MCF 10A (cell line): ENCODE results near the gene DDAH2. TPM values are rescaled to one million over a fixed set of nuclear protein-coding genes. Genes with fewer than 3 reads are reported as not detected.

ENCODE experiments used
- BruUV-seq: library from RNA; stranded (reverse); fragments of 400-500 nt; replicated peaks from 2 replicates; lab custom pipeline; 2021; lab: Mats Ljungman, UMichigan
- CTCF ChIA-PET: fragments of 300-600 bp; sonication (Branson Sonifier 250); formaldehyde crosslinking; extraction: SDS; loops from one replicate; lab custom pipeline; 2021; ENCODE audit warnings: antibody characterized with exemption, inconsistent platforms; lab: Yijun Ruan, JAX
- POLR2A ChIA-PET: fragments of 300-600, 350-650 bp; sonication (Branson Sonifier 250); formaldehyde crosslinking; extraction: SDS; loops from one replicate; lab custom pipeline; 2020; ENCODE audit warnings: antibody characterized with exemption, inconsistent platforms; lab: Yijun Ruan, JAX
- DNase-seq: peaks from one replicate; pipeline ENCODE4 v3.0.0-alpha.2; 2018; ENCODE audit not compliant: unreplicated experiment
- H3K27ac Mint-ChIP-seq: one replicate; pipeline ENCODE4 v1.8.0; 2022; ENCODE audit warnings: mild to moderate bottlenecking, low read depth, mixed read lengths; ENCODE audit not compliant: unreplicated experiment
- H3K27me3 Mint-ChIP-seq: one replicate; pipeline ENCODE4 v1.8.0; 2022; ENCODE audit warnings: mixed read lengths; ENCODE audit not compliant: insufficient read depth, unreplicated experiment
- H3K36me3 Mint-ChIP-seq: one replicate; pipeline ENCODE4 v1.8.0; 2022; ENCODE audit warnings: mild to moderate bottlenecking, moderate library complexity, mixed read lengths; ENCODE audit not compliant: insufficient read depth, unreplicated experiment
- H3K4me1 Mint-ChIP-seq: one replicate; pipeline ENCODE4 v1.8.0; 2022; ENCODE audit warnings: mixed read lengths; ENCODE audit not compliant: insufficient read depth, unreplicated experiment
- H3K4me3 Mint-ChIP-seq: one replicate; pipeline ENCODE4 v1.8.0; 2022; ENCODE audit warnings: mild to moderate bottlenecking, moderate library complexity, mixed read lengths; ENCODE audit not compliant: unreplicated experiment
- H3K9me3 Mint-ChIP-seq: one replicate; pipeline ENCODE4 v1.8.0; 2022; ENCODE audit warnings: mixed read lengths; ENCODE audit not compliant: unreplicated experiment
- intact Hi-C: fragments of 100-400 bp; cut with micrococcal nuclease; formaldehyde crosslinking; loops from 2 replicates; pipeline ENCODE4 v1.14.1; 2022
- total RNA-seq: library from RNA; stranded (reverse); gene quantifications from 2 replicates; pipeline ENCODE4 v1.2.3, GENCODE V29; 2022
- TF ChIP-seq, protein P1 (sequence below): fragments of 200-600 bp; IDR thresholded peaks from one replicate; pipeline ENCODE4 v1.8.0; 2022; ENCODE audit warnings: antibody characterized with exemption, mild to moderate bottlenecking; ENCODE audit not compliant: unreplicated experiment

The DDAH2 gene
- total RNA-seq, 1 experiment from 2014 or later = 8.5 TPM

DNA sequence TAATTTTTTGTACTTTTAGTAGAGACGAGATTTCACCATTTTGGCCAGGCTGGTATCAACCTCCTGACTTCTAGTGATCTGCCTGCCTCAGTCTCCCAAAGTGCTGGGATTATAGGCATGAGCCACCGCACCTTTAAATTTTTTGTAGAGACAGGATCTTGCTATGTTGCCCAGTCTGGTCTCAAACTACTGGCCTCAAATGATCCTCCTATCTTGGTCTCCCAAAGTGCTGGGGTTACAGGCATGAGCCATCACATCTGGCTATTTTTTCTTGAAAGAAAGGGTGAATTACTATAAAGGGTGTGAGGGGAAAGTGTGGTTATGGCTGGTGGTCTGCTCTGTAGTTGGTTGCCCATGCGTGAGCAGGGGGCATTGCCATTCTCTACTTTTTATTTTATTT is 20.9 kb downstream of the DDAH2 start:
- no TSS peak for BruUV-seq
- ChIA-PET CTCF (no interaction called here), POLR2A (interaction anchor here (1.4 kb wide), 1 partner anchor 119 kb away, joined by 3 read pairs; the partner anchor contains the start of gene HSPA1B)
- no peak for DNase-seq
- Mint-ChIP-seq H3K27me3 (no peaks in the 10 kb centered on the region), H3K4me3 (no peak overlapping the region), H3K9me3 (no peaks in the 10 kb centered on the region), H3K36me3 (peaks cover 3% of the 10 kb centered on the region), H3K27ac (no peak overlapping the region), H3K4me1 (peaks cover 10% of the 10 kb centered on the region)
- TF ChIP-seq, protein P1, sequence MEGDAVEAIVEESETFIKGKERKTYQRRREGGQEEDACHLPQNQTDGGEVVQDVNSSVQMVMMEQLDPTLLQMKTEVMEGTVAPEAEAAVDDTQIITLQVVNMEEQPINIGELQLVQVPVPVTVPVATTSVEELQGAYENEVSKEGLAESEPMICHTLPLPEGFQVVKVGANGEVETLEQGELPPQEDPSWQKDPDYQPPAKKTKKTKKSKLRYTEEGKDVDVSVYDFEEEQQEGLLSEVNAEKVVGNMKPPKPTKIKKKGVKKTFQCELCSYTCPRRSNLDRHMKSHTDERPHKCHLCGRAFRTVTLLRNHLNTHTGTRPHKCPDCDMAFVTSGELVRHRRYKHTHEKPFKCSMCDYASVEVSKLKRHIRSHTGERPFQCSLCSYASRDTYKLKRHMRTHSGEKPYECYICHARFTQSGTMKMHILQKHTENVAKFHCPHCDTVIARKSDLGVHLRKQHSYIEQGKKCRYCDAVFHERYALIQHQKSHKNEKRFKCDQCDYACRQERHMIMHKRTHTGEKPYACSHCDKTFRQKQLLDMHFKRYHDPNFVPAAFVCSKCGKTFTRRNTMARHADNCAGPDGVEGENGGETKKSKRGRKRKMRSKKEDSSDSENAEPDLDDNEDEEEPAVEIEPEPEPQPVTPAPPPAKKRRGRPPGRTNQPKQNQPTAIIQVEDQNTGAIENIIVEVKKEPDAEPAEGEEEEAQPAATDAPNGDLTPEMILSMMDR = no peak
- intact Hi-C loops = no loop called here

DNA sequence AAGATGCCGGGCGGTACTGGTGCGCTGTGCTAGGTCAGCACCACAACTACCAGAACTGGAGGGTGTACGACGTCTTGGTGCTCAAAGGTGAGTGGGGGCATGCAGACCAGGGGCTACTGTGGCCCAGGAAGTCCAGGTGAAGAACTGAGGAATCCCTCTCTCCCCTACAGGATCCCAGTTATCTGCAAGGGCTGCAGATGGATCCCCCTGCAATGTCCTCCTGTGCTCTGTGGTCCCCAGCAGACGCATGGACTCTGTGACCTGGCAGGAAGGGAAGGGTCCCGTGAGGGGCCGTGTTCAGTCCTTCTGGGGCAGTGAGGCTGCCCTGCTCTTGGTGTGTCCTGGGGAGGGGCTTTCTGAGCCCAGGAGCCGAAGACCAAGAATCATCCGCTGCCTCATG is 21.4 kb downstream of the DDAH2 start:
- Mint-ChIP-seq H3K36me3 (peaks cover 6% of the 10 kb centered on the region), H3K9me3 (no peaks in the 10 kb centered on the region), H3K4me1 (peaks cover 12% of the 10 kb centered on the region), H3K27ac (no peak overlapping the region), H3K4me3 (no peak overlapping the region), H3K27me3 (no peaks in the 10 kb centered on the region)
- ChIA-PET POLR2A (no interaction called here), CTCF (no interaction called here)
- TF ChIP-seq, protein P1 = no peak
- no TSS peak for BruUV-seq
- DNase-seq = no peak
- intact Hi-C loops = no loop called here

DNA sequence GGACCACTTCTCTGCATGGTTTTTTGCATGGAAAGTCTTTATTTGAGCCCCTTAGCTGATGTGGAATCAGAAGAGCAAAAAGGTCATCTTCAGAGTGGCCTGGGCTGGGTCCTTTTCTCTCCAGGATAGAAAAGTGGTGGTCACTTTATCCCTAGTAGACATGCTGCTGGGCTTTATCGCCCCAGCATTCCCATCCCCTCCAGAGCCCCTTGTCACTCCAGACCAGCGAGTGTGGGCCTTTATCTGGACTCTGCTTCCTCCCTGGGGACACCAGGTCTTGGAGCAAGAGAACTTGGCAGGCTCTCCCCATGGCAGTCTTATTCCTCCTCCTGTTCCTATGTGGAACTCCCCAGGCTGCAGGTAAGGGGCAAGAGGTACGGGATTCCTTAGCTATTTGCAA is 22.5 kb downstream of the DDAH2 start, which contains the start of gene LY6G6F:
LY6G6F (plus strand) TSS at position 268 of the 400 bp plus-strand sequence; CDS start at position 309, 41 bp downstream.
- Mint-ChIP-seq H3K4me1 (peaks cover 12% of the 10 kb centered on the region), H3K27me3 (no peaks in the 10 kb centered on the region), H3K4me3 (no peak within 1 kb of the TSS), H3K9me3 (no peaks in the 10 kb centered on the region), H3K27ac (no peak within 1 kb of the TSS), H3K36me3 (peaks cover 6% of the 10 kb centered on the region)
- TF ChIP-seq, protein P1 = no peak
- DNase-seq = no peak
- BruUV-seq = no TSS peak
- ChIA-PET POLR2A (no interaction called here), CTCF (no interaction called here)
- intact Hi-C loops = no loop called here

DNA sequence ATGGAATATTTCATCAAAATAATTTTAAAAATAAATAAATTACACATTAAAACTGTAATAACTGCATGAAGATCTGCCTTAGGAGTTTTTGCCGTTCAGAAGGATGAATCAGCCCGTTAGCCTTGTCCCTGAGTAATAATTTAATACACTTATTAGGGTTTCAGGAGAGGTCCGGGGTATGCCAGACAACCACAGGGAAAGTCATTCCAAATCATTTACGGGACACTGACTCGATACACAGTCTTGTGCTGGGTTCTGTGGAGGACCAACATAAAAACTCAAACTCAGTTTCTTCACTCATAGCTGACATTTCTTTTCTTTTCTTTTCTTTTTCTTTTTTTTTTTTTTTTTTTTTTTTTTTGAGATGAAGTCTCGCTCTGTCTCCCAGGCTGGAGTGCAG is 23.2 kb downstream of the DDAH2 start:
- intact Hi-C loops = no loop called here
- TF ChIP-seq, protein P1 = no peak
- no peak for DNase-seq
- H3K4me3 Mint-ChIP-seq = no peak overlapping the region
- peaks cover 7% of the 10 kb centered on the region for H3K4me1 Mint-ChIP-seq
- no peaks in the 10 kb centered on the region for H3K27me3 Mint-ChIP-seq
- no peaks in the 10 kb centered on the region for H3K9me3 Mint-ChIP-seq
- BruUV-seq = no TSS peak
- POLR2A ChIA-PET = no interaction called here
- no peak overlapping the region for H3K27ac Mint-ChIP-seq
- peaks cover 6% of the 10 kb centered on the region for H3K36me3 Mint-ChIP-seq
- CTCF ChIA-PET = no interaction called here
